Naive thymus-derived CD4-positive, alpha-beta T cell (primary cell): Measurements from ENCODE around the gene TMEM238. TPM values are rescaled to one million over a fixed set of nuclear protein-coding genes. Genes with fewer than 3 reads are reported as not detected.
A peak's percentile ranks its signal among the peaks of the same experiment; 100 is the strongest.
"Not testable (repeated sequence)": the region's sequence is repeated elsewhere in the genome, so short reads cannot be mapped to it uniquely, and the experiment has no call there.

Source experiments
- ATAC-seq: fragments of 150-1000 bp; cut with Tn5 transposase; 2 replicates; pipeline ENCODE4 v1.10.0; 2021; ENCODE audit warnings: mild to moderate bottlenecking, moderate library complexity
- CTCF ChIA-PET: fragments of 350-600 bp; sonication (Branson Sonifier 250); formaldehyde crosslinking; loops from one replicate; lab custom pipeline; 2021; ENCODE audit warnings: antibody characterized with exemption; lab: Charles Lee
- POLR2A ChIA-PET: fragments of 350-600 bp; sonication (Branson Sonifier 250); formaldehyde crosslinking; loops from one replicate; lab custom pipeline; 2021; ENCODE audit warnings: antibody characterized with exemption, inconsistent platforms; lab: Charles Lee
- DNase-seq, 9 donors: peaks; one replicate each; pipeline versions ENCODE4 v3.0.0 to v3.0.0-alpha.2; 2020 to 2022; ENCODE audit warnings: mixed read lengths in 1 of 9
- H3K27ac ChIP-seq: one replicate; pipeline ENCODE4 v1.7.0; 2013; ENCODE audit warnings: mild to moderate bottlenecking, low read depth, low read length, moderate library complexity
- H3K27me3 ChIP-seq, 2 donors: one replicate each; pipeline ENCODE4 v1.7.0; 2013; ENCODE audit warnings: low read length in 2 of 2, mild to moderate bottlenecking in 2 of 2, moderate library complexity in 2 of 2; ENCODE audit not compliant: control insufficient read depth in 2 of 2, insufficient read depth in 2 of 2
- H3K36me3 ChIP-seq, 3 experiments: 1 replicate in 2 of 3; 2 replicates in 1 of 3; pipeline ENCODE4 v1.7.0; 2013; ENCODE audit warnings: low read length in 3 of 3, mild to moderate bottlenecking in 3 of 3, moderate library complexity in 1 of 3; ENCODE audit not compliant: insufficient read depth in 3 of 3, control insufficient read depth in 2 of 3
- H3K4me1 ChIP-seq, 2 donors: one replicate each; pipeline ENCODE4 v1.7.0; 2013; ENCODE audit warnings: low read length in 2 of 2, mild to moderate bottlenecking in 2 of 2, moderate library complexity in 1 of 2; ENCODE audit not compliant: control insufficient read depth in 2 of 2, insufficient read depth in 2 of 2
- H3K4me3 ChIP-seq: 2 replicates; pipeline ENCODE4 v1.7.0; 2013; ENCODE audit warnings: mild to moderate bottlenecking, low read length
- H3K9me3 ChIP-seq, 3 experiments: 1 replicate in 2 of 3; 2 replicates in 1 of 3; pipeline ENCODE4 v1.7.0; 2013; ENCODE audit warnings: low read length in 3 of 3; ENCODE audit not compliant: control insufficient read depth in 2 of 3
- H3K27ac Mint-ChIP-seq, 9 donors: one replicate each; pipeline ENCODE4 v1.8.0; 2020 to 2022; ENCODE audit warnings: mixed read lengths in 9 of 9, mild to moderate bottlenecking in 8 of 9, moderate library complexity in 5 of 9, inconsistent platforms in 2 of 9
- H3K27me3 Mint-ChIP-seq, 5 donors: one replicate each; pipeline ENCODE4 v1.8.0; 2021 to 2022; ENCODE audit warnings: mixed read lengths in 5 of 5, mild to moderate bottlenecking in 1 of 5
- H3K36me3 Mint-ChIP-seq, 5 donors: one replicate each; pipeline ENCODE4 v1.8.0; 2020 to 2022; ENCODE audit warnings: mixed read lengths in 5 of 5, mild to moderate bottlenecking in 3 of 5, inconsistent platforms in 1 of 5
- H3K4me1 Mint-ChIP-seq, 7 donors: one replicate each; pipeline ENCODE4 v1.8.0; 2020 to 2022; ENCODE audit warnings: mixed read lengths in 7 of 7, mild to moderate bottlenecking in 3 of 7, inconsistent platforms in 1 of 7
- H3K4me3 Mint-ChIP-seq, 10 donors: one replicate each; pipeline ENCODE4 v1.8.0; 2020 to 2022; ENCODE audit warnings: mild to moderate bottlenecking in 10 of 10, mixed read lengths in 10 of 10, moderate library complexity in 6 of 10, inconsistent platforms in 2 of 10
- H3K9me3 Mint-ChIP-seq, 11 donors: one replicate each; pipeline ENCODE4 v1.8.0; 2020 to 2022; ENCODE audit warnings: mixed read lengths in 11 of 11, mild to moderate bottlenecking in 4 of 11, inconsistent platforms in 1 of 11, moderate library complexity in 1 of 11
- intact Hi-C, 2 donors: fragments of 100-400 bp; cut with micrococcal nuclease; formaldehyde crosslinking; loops; one replicate each; pipeline ENCODE4 v1.15.1; 2023
- polyA plus RNA-seq, 2 donors: library from polyadenylated mRNA; unstranded; fragments of 300-500 nt; fragmentation: Illumina TruSeq; gene quantifications; one replicate each; pipeline ENCODE4 v1.2.3, GENCODE V29; 2021
- total RNA-seq, 6 experiments: library from RNA in 5 of 6; stranded (reverse) in 5 of 6; gene quantifications; 1 replicate in 5 of 6; 2 replicates in 1 of 6; pipeline ENCODE4 v1.2.3 and lab custom pipeline; 2021 to 2026

The TMEM238 gene
- total and polyA plus RNA-seq, 7 experiments from 2014 or later: 0.33 to 15.7 (median 9.7) TPM

GRCh38 chr19:55424518-55424917 is 40.4 kb upstream of the TMEM238 start:
- Mint-ChIP-seq H3K36me3 (peaks cover 0 to 4% (median 0%) of the 10 kb centered on the region in 5 donors), H3K27me3 (peaks cover 0 to 28% (median 4%) of the 10 kb centered on the region in 5 donors)
- POLR2A ChIA-PET: interaction anchor here (0.6 to 1.0 kb wide), 2 partner anchors 15 to 52 kb away, joined by 3 to 4 read pairs; no protein-coding TSS in a partner anchor

GRCh38 chr19:55423225-55424005 is 39.3 kb upstream of the TMEM238 start:
- Mint-ChIP-seq H3K36me3 (peaks cover 0 to 3% (median 0%) of the 10 kb centered on the region in 5 donors), H3K27me3 (peaks cover 0 to 27% (median 0%) of the 10 kb centered on the region in 5 donors), H3K9me3 (no peaks in the 10 kb centered on the region), H3K4me1 (peaks cover 7 to 35% (median 24%) of the 10 kb centered on the region in 7 donors), H3K27ac (peak overlapping the region in 2 of 9 donors; percentile 39 to 62), H3K4me3 (peak overlapping the region in 1 of 10 donors; percentile 25)
- Histone ChIP-seq H3K4me1 (peaks cover 16 to 23% of the 10 kb centered on the region in 2 donors), H3K27ac (no peak overlapping the region), H3K9me3 (no peaks in the 10 kb centered on the region), H3K4me3 (no peak overlapping the region), H3K27me3 (no peaks in the 10 kb centered on the region), H3K36me3 (no peaks in the 10 kb centered on the region)
- ATAC-seq (no peak), DNase-seq (no peak)
- CTCF ChIA-PET: interaction anchor here (0.6 kb wide), 1 partner anchor 202 kb away, joined by 4 read pairs; no protein-coding TSS in a partner anchor
- intact Hi-C loops: no loop called here
- POLR2A ChIA-PET: no interaction called here

More at GRCh38 chr19:55424518-55424917, 40.4 kb upstream of the TMEM238 start:
- Histone ChIP-seq H3K9me3 (no peaks in the 10 kb centered on the region), H3K4me3 (no peak overlapping the region), H3K27ac (no peak overlapping the region), H3K4me1 (peaks cover 16 to 23% of the 10 kb centered on the region in 2 donors), H3K36me3 (no peaks in the 10 kb centered on the region), H3K27me3 (no peaks in the 10 kb centered on the region)
- H3K4me3 Mint-ChIP-seq: no peak overlapping the region
- intact Hi-C loops: no loop called here
- CTCF ChIA-PET: interaction anchor here (0.6 kb wide), 1 partner anchor 363 kb away, joined by 3 read pairs; no protein-coding TSS in a partner anchor
- H3K27ac Mint-ChIP-seq: no peak overlapping the region
- H3K4me1 Mint-ChIP-seq: peaks cover 7 to 33% (median 24%) of the 10 kb centered on the region in 7 donors
- ATAC-seq (no peak), DNase-seq (no peak)
- H3K9me3 Mint-ChIP-seq: no peaks in the 10 kb centered on the region

- H3K27ac ChIP-seq: peak overlapping the region; percentile 14
- peak overlapping the region; percentile 51 to 83 (median 74) for H3K4me3 Mint-ChIP-seq
- peaks cover 16 to 29% of the 10 kb centered on the region in 2 donors for H3K4me1 ChIP-seq
- H3K9me3 Mint-ChIP-seq, intact Hi-C loops, H3K4me3 ChIP-seq, H3K36me3 ChIP-seq, H3K36me3 Mint-ChIP-seq, H3K9me3 ChIP-seq, H3K27me3 ChIP-seq: not testable (repeated sequence)
- ChIA-PET CTCF (interaction anchor here (1.0 to 1.8 kb wide), 2 partner anchors 82 to 129 kb away, joined by 3 to 4 read pairs; no protein-coding TSS in a partner anchor), POLR2A (interaction anchor here (0.6 to 2.1 kb wide), 4 partner anchors 14 to 1264 kb away, joined by 3 to 8 read pairs (median 3); partner anchors contain the start of genes UBE2S, ZNF628 and ZNF784)
- ATAC-seq (peak; percentile 81), DNase-seq (peak in 7 of 9 donors; percentile 36 to 55 (median 49))
- H3K27ac Mint-ChIP-seq: peak overlapping the region in 8 of 9 donors; percentile 67 to 89 (median 78)
- H3K4me1 Mint-ChIP-seq: peaks cover 7 to 40% (median 29%) of the 10 kb centered on the region in 7 donors
- H3K27me3 Mint-ChIP-seq: peaks cover 0 to 30% (median 0%) of the 10 kb centered on the region in 5 donors
These were observed 37.2 kb upstream of the TMEM238 start for GRCh38 chr19:55421281-55421680.

GRCh38 chr19:55419624-55420236 is 35.6 kb upstream of the TMEM238 start:
- Mint-ChIP-seq H3K4me3 (peak overlapping the region in 2 of 10 donors; percentile 18 to 36), H3K27me3 (peaks cover 0 to 31% (median 0%) of the 10 kb centered on the region in 5 donors), H3K4me1 (peaks cover 7 to 40% (median 25%) of the 10 kb centered on the region in 7 donors), H3K36me3 (no peaks in the 10 kb centered on the region), H3K9me3 (no peaks in the 10 kb centered on the region), H3K27ac (peak overlapping the region in 3 of 9 donors; percentile 34 to 70 (median 64))
- intact Hi-C loops: loop anchor here (2.0 to 10.0 kb wide), 3 partner anchors 33 to 535 kb away; no protein-coding TSS in a partner anchor
- Histone ChIP-seq H3K9me3 (no peaks in the 10 kb centered on the region), H3K4me3 (no peak overlapping the region), H3K27ac (no peak overlapping the region), H3K27me3 (no peaks in the 10 kb centered on the region), H3K36me3 (no peaks in the 10 kb centered on the region), H3K4me1 (peaks cover 16 to 29% of the 10 kb centered on the region in 2 donors)
- DNase-seq (no peak), ATAC-seq (no peak)
- POLR2A ChIA-PET: interaction anchor here (1.0 to 2.1 kb wide), 2 partner anchors 11 to 12 kb away, joined by 4 to 7 read pairs; partner anchors contain the start of gene UBE2S
- CTCF ChIA-PET: interaction anchor here (0.5 to 2.4 kb wide), 7 partner anchors 9 to 1390 kb away, joined by 3 to 11 read pairs (median 3); no protein-coding TSS in a partner anchor

GRCh38 chr19:55419103-55419502 is 35.0 kb upstream of the TMEM238 start:
- Mint-ChIP-seq H3K9me3 (no peaks in the 10 kb centered on the region), H3K4me1 (peaks cover 7 to 40% (median 23%) of the 10 kb centered on the region in 7 donors), H3K36me3 (no peaks in the 10 kb centered on the region), H3K4me3 (no peak overlapping the region), H3K27ac (no peak overlapping the region), H3K27me3 (peaks cover 0 to 29% (median 0%) of the 10 kb centered on the region in 5 donors)
- no peak overlapping the region for H3K27ac ChIP-seq
- DNase-seq (no peak), ATAC-seq (no peak)
- no peaks in the 10 kb centered on the region for H3K36me3 ChIP-seq
- CTCF ChIA-PET: interaction anchor here (0.5 to 2.4 kb wide), 8 partner anchors 85 to 278 kb away, joined by 3 to 11 read pairs (median 5); no protein-coding TSS in a partner anchor
- H3K4me1 ChIP-seq: peaks cover 16 to 29% of the 10 kb centered on the region in 2 donors
- H3K4me3 ChIP-seq: no peak overlapping the region
- intact Hi-C loops: loop anchor here (2.0 to 10.0 kb wide), 3 partner anchors 33 to 534 kb away; no protein-coding TSS in a partner anchor
- no peaks in the 10 kb centered on the region for H3K9me3 ChIP-seq
- POLR2A ChIA-PET: interaction anchor here (0.7 to 2.1 kb wide), 2 partner anchors 10 to 151 kb away, joined by 4 to 7 read pairs; no protein-coding TSS in a partner anchor
- H3K27me3 ChIP-seq: no peaks in the 10 kb centered on the region
